OCI-LY3 (cell line): ENCODE results near the gene TMEM132D.

Experiments used
- H2AFZ ChIP-seq: fragments of 200-600, 300-600 bp; shearing (Covaris generic); 2 replicates; pipeline ENCODE4 v1.6.0; 2014; ENCODE audit warnings: antibody characterized with exemption, low read depth, low read length
- H3K27ac ChIP-seq: fragments of 200-600, 300-600 bp; sonication (generic); 2 replicates; pipeline ENCODE4 v1.5.1; 2014; ENCODE audit warnings: mild to moderate bottlenecking, low read length, moderate library complexity, mixed read lengths
- H3K27me3 ChIP-seq: fragments of 200-600, 300-600 bp; sonication (generic); 2 replicates; pipeline ENCODE4 v1.6.1; 2014; ENCODE audit warnings: low read depth, low read length, mixed read lengths
- H3K36me3 ChIP-seq: fragments of 200-600, 300-600 bp; sonication (generic); replicated peaks from 2 replicates; pipeline ENCODE3; 2014; ENCODE audit warnings: low read depth, low read length, mixed read lengths
- H3K4me1 ChIP-seq: fragments of 300-600, 200-600 bp; sonication (generic); 2 replicates; pipeline ENCODE4 v1.6.1; 2014; ENCODE audit warnings: low read length, mixed read lengths
- H3K4me2 ChIP-seq: fragments of 200-600, 300-600 bp; sonication (generic); 2 replicates; pipeline ENCODE4 v1.6.1; 2014; ENCODE audit warnings: low read length, mixed read lengths
- H3K4me3 ChIP-seq: fragments of 300-600, 200-600 bp; sonication (generic); 2 replicates; pipeline ENCODE4 v1.5.1; 2014; ENCODE audit warnings: antibody characterized with exemption, mild to moderate bottlenecking, low read length, moderate library complexity
- H3K79me2 ChIP-seq: fragments of 300-600, 200-600 bp; shearing (Covaris generic); 2 replicates; pipeline ENCODE4 v1.6.1; 2014; ENCODE audit warnings: mild to moderate bottlenecking, low read length, mixed read lengths
- H3K9ac ChIP-seq: fragments of 300-600, 200-600 bp; shearing (Covaris generic); 2 replicates; pipeline ENCODE4 v1.6.0; 2014; ENCODE audit warnings: mild to moderate bottlenecking, low read length, moderate library complexity
- H3K9me3 ChIP-seq: fragments of 200-600, 300-600 bp; shearing (Covaris generic); 2 replicates; pipeline ENCODE4 v1.6.1; 2014; ENCODE audit warnings: low read length, mixed read lengths; ENCODE audit not compliant: insufficient read depth
- H4K20me1 ChIP-seq: fragments of 200-600, 300-600 bp; sonication (generic); 2 replicates; pipeline ENCODE4 v1.6.1; 2016; ENCODE audit warnings: low read length, mixed read lengths; ENCODE audit not compliant: insufficient read depth
- CTCF ChIP-seq: fragments of 200-600, 300-600 bp; sonication (generic); IDR thresholded peaks from 2 replicates; pipeline ENCODE4 v1.5.1; 2014; ENCODE audit warnings: antibody characterized with exemption, low read length, low read depth
- EZH2phosphoT487 ChIP-seq: fragments of 200-600 bp; shearing (Covaris generic); IDR thresholded peaks from 2 replicates; pipeline ENCODE4 v1.6.1; 2018; ENCODE audit warnings: antibody characterized with exemption, mixed run types, low read depth

TMEM132D gene

GRCh38 chr12:129825316-129825715 lies 78.5 kb downstream of the TMEM132D start:
- no peaks in the 10 kb centered on the region for H3K9me3 ChIP-seq
- no peaks in the 10 kb centered on the region for H3K36me3 ChIP-seq
- no peak overlapping the region for H3K9ac ChIP-seq
- no peak overlapping the region for H3K4me2 ChIP-seq
- H4K20me1 ChIP-seq, result no peaks in the 10 kb centered on the region
- no peaks in the 10 kb centered on the region for H3K27me3 ChIP-seq
- no peak overlapping the region for H2AFZ ChIP-seq
- no peak overlapping the region for H3K27ac ChIP-seq
- H3K4me1 ChIP-seq, result no peaks in the 10 kb centered on the region
- no peaks in the 10 kb centered on the region for H3K79me2 ChIP-seq
- H3K4me3 ChIP-seq, result no peak overlapping the region
- TF ChIP-seq CTCF, result no peak
- no peak for TF ChIP-seq EZH2phosphoT487

GRCh38 chr12:129821964-129822363 lies 81.9 kb downstream of the TMEM132D start:
- H3K4me3 ChIP-seq, result no peak overlapping the region
- H2AFZ ChIP-seq, result no peak overlapping the region
- no peaks in the 10 kb centered on the region for H3K4me1 ChIP-seq
- no peaks in the 10 kb centered on the region for H3K36me3 ChIP-seq
- no peak overlapping the region for H3K27ac ChIP-seq
- no peaks in the 10 kb centered on the region for H3K27me3 ChIP-seq
- H4K20me1 ChIP-seq, result no peaks in the 10 kb centered on the region
- H3K4me2 ChIP-seq, result no peak overlapping the region
- no peaks in the 10 kb centered on the region for H3K9me3 ChIP-seq
- TF ChIP-seq EZH2phosphoT487 (no peak), CTCF (no peak)
- no peaks in the 10 kb centered on the region for H3K79me2 ChIP-seq
- H3K9ac ChIP-seq, result no peak overlapping the region

- Histone ChIP-seq H3K4me3 (no peak overlapping the region), H2AFZ (no peak overlapping the region), H4K20me1 (no peaks in the 10 kb centered on the region), H3K9me3 (no peaks in the 10 kb centered on the region), H3K27ac (no peak overlapping the region), H3K79me2 (no peaks in the 10 kb centered on the region), H3K36me3 (no peaks in the 10 kb centered on the region), H3K9ac (no peak overlapping the region), H3K4me2 (no peak overlapping the region), H3K4me1 (no peaks in the 10 kb centered on the region), H3K27me3 (no peaks in the 10 kb centered on the region)
- TF ChIP-seq CTCF (no peak), EZH2phosphoT487 (no peak)
Observed at GRCh38 chr12:129819391-129819790, 84.4 kb downstream of the TMEM132D start.

GRCh38 chr12:129815846-129816245 lies 88.0 kb downstream of the TMEM132D start:
- H2AFZ ChIP-seq, result no peak overlapping the region
- no peak overlapping the region for H3K4me2 ChIP-seq
- no peaks in the 10 kb centered on the region for H3K79me2 ChIP-seq

More at GRCh38 chr12:129815846-129816245, 88.0 kb downstream of the TMEM132D start:
- H3K27ac ChIP-seq, result no peak overlapping the region
- H3K9ac ChIP-seq, result no peak overlapping the region
- no peaks in the 10 kb centered on the region for H3K36me3 ChIP-seq
- H4K20me1 ChIP-seq, result no peaks in the 10 kb centered on the region
- H3K4me1 ChIP-seq, result no peaks in the 10 kb centered on the region
- H3K4me3 ChIP-seq, result no peak overlapping the region
- no peaks in the 10 kb centered on the region for H3K9me3 ChIP-seq
- no peaks in the 10 kb centered on the region for H3K27me3 ChIP-seq
- TF ChIP-seq CTCF (no peak), EZH2phosphoT487 (no peak)
